ENCODE results near the gene SLX4. TPM values are rescaled to one million over a fixed set of nuclear protein-coding genes. Genes with fewer than 3 reads are reported as not detected.
"Not testable (repeated sequence)": the region's sequence is repeated elsewhere in the genome, so short reads cannot be mapped to it uniquely, and the experiment has no call there.

SLX4 gene
- total RNA-seq, 1 donor from 2014 or later: 5.5 TPM

DNA sequence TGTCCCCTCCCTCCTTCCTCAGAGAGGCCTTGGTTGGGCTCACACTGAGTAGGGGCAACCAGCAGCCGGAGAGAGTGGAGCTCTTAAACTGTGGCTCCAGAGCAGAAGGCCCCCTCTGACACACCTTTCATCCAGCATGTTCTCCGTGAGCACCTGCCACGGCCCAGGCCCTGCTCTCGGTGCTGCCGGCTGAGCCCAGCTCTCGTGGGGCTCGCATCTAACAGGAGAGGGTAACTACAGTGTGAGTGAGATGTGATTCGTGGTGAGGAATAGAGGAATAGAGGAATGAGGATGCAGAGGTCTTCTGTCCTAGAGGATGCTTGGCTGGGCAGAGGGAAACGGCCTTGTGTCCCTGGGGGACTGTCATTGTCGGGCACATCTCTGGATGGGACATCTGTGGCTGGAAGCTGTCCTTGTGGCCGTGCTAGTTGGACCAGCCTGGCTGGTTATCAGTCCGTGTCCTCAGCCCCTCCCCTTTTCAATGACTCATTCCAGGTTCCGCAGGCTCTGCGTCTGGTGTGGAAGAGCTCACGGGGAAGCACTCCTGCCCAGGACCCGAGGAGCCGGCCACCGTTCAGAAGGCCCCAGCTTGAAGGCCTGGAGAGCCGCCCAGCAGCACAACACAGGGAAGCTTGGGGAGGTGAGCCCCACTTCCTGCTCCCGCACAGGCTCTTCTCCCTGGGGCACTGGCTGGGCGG is 31.1 kb upstream of the SLX4 start:
- DNase-seq (ENCODE audit: low read depth): no peak

- DNase-seq (ENCODE audit: low read depth): no peak
These were observed 30.5 kb upstream of the SLX4 start for GRCh38 chr16:3641801-3642396.

DNA sequence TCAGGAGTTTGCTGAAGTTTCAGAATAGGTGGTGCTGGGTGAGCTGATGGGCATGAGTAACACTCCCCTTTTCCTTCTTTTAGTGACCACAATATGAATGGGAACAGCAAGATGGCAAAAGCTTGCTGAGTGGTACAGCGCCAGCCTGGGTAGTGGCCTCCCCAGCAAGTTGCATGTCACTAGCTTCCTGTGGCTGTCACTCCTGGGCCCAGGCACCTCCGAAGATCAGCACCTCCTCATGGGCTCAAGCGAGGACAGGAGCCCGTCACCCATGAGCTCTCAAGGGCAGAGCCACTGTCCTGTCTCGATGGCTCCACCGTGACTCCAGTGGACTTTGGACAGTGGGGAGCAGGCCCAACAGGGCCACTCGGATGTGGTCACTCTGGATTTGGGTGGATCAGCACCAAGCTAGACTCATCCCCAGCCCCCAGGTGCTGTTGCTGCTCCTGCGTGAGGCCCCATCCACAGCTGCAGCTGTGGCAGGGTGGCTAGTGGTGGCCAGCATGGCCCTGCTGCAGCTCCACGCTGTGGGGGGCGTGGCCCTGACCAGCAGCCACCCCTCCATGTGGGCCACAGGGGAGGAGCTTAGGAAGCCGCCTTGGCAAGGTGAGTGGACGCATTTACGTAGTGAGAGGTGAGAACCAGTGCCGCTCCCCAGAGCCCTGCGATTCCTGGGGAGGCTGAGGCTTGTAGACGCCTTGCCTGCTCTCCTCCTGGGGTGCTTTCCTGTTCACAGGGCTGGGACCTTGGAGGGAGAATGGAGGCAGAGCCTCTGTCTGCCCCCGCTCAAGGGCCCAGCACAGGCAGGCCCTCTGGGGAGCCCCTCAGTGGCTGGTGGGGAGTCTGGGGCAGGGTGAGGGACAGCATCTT is 29.5 kb upstream of the SLX4 start:
- DNase-seq (ENCODE audit: low read depth): no peak

DNA sequence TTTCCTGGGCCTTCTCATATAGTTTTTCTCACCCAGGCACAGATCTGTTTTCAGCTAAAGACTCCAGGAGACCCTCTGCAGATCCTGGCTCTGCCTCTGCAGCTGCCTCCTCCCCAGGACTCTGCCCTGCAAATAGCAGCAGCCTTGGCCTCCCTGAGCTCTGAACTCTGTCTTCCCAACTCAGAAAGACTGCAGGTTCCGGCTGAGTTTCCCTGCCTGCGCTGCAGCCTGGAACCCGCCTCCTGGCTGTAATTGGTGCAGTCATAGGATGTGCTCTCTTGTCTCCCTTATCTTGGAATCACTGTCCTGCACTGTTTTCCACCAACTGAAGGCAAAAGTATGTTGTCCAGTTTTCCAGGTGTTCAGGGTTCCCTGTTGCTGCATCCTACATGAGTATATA is 28.8 kb upstream of the SLX4 start:
- DNase-seq (ENCODE audit: low read depth): no peak

DNA sequence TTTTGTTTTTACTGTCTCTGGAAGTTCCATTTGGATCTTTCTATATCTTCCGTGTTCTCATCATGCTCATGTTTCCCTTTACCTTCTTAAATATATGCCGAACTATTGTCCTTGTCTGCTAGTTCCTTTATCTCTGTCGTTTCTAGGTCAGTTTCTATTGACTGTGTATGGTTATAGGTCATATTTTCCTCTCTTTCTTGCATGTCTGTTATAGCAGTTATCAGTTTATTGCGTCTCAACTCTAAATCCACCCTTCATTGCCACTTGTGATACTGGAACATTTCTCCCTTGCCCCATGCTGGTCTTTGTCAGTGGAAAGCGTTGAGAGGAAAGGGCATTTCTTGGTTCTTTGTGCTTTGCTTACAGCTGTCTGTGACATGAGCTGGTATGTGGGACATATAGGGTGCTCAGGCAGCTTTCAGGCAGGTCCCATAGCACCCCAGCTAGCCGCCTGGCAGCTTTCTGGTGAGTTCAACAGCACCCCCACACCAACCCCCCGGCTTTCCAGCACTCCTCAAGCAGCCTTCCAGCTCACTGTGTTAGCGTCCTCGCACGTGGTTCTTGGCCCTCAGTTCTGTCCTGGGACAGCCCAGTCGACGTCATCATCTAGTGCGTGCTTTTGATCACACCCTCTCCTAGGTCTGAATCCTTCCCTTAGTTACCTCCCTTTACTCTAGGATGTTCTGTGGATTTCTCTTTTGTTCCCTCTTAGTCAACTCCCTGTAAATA is 27.7 kb upstream of the SLX4 start:
- no peak for DNase-seq (ENCODE audit: low read depth)

DNA sequence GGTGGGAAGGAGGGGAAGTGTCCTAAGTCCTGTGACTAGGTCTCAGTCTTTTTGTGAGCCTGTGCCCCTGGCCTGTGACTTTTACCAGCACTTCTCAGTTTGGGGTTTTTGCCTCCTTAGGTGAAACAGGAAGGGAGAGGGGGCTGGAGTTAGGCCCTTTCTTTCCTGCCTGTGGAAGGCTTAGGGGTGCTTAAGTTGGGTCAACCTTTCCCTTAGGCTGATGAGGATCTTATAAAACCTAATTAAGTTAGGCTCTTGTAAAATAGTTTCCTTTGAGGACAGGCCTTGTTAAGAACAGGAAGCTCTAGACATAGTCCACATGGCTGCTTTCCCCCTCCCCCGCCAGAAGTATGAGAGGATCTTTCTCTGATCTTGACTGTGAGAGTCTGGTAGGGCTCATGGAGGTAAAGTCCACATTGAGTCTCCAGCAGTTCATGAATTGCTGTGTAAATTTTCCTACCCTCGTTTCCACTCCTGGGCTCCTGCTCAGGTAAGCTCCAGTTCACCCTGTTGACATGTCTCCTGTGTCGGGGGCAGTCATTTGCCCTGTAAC is 26.0 kb upstream of the SLX4 start:
- DNase-seq (ENCODE audit: low read depth): peak; percentile 21

DNA sequence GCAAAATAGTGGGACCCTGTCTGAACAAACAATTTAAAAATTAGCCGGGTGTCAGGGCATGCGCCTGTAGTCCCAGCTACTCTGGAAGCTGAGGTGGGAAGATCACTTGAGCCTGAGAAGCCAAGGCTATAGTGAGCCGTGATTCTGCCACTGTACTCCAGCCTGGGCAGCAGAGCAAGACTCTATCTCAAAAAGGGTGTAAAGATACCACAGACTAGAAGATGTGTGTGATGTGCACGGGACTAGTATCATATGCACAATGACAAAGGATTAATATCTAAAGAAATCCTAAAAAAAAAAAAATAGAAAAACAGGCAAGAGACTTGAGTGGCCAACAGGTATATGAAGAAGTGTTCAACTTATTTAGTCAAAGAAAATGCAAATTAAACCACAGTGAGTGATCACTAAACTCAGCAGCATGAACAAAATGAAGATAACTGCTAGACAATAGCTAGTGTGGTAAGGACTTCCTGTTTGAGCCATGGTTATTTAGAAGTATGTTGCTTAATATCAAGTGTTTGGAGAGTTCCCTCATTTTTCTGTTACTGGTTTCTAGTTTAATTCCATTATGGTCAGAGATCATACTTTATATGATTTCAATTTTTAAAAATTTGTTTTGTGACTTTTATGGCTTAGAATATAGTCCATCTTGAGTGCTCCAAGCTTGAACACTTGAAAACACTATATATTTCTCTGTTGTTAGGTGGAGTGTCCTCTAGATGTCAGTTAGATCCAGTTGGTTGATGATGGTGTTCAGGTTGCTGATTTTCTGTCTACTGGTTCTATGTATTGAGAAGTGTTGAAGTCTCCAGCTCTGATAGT is 14.7 kb upstream of the SLX4 start:
- DNase-seq (ENCODE audit: low read depth): no peak

DNA sequence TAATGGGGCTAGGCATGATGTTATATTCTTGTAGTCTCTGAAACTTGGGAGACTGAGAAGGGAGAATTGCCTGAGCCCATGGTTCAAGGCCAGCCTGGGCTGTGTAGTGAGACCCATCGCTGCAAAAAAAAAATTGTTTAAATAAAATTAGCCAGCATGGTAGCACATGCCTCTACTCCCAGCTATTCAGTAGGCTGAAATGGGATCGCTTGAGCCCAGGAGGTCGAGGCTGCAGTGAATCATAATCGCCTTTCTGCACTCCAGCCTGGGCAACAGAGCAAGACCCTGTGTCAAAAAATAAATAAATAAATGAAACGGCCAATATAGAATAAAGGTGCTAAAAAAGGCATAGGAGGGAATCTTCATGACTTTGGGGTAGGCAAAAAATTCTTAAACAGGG is 13.9 kb upstream of the SLX4 start:
- no peak for DNase-seq (ENCODE audit: low read depth)

DNA sequence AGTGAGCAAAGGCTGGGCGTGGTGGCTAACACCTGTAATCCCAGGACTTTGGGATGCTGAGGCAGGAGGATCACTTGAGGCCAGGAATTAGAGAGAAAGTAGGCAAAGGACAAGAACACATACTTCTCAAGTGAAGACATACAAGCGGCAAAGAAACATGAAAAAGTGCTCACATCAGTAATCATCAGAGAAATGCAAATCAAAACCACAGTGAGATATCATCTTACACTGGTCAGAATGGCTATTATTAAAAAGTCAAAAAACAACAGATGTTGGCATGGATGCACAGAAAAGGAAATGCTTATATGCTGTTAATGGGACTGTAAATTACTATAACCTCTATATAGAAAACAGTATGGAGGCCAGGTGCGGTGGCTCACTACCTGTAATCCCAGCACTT is 12.2 kb upstream of the SLX4 start:
- DNase-seq (ENCODE audit: low read depth): no peak

- DNase-seq (ENCODE audit: low read depth): peak; percentile 23
These were observed 7.3 kb upstream of the SLX4 start for GRCh38 chr16:3618769-3619141.

- DNase-seq (ENCODE audit: low read depth): no peak
These were observed 1.4 kb upstream of the SLX4 start for GRCh38 chr16:3612510-3613466.

DNA sequence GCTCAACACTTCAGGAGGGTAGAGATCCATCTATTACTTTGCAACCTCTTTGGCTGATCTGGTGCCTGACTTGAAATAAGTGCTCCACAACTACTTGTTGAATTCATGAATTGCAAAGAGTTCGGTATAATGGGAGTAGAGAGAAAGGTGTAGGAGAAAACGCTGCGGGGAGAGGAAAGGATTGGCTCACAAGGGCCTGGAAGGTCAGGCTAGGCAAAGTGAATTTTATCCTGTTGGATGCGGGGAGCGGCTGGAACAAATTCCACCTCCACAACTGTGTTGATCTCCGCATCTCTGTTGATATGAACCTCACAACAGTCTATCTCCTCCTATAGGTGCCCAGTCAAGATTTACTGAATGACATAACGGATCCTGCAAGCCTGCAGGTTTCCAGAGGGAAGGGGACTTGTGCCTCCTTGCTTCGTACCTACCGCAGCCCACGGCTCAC is 684 bp downstream of the SLX4 start:
- DNase-seq (ENCODE audit: low read depth): no peak

GRCh38 chr16:3609895-3610697 is 1.3 kb downstream of the SLX4 start:
- no peak for DNase-seq (ENCODE audit: low read depth)

GRCh38 chr16:3608976-3609375 is 2.4 kb downstream of the SLX4 start:
- not testable (repeated sequence) for DNase-seq (ENCODE audit: low read depth)

GRCh38 chr16:3608069-3608468 is 3.3 kb downstream of the SLX4 start:
- DNase-seq (ENCODE audit: low read depth): no peak

- no peak for DNase-seq (ENCODE audit: low read depth)
These were observed 3.8 kb downstream of the SLX4 start for GRCh38 chr16:3607634-3608033.

DNA sequence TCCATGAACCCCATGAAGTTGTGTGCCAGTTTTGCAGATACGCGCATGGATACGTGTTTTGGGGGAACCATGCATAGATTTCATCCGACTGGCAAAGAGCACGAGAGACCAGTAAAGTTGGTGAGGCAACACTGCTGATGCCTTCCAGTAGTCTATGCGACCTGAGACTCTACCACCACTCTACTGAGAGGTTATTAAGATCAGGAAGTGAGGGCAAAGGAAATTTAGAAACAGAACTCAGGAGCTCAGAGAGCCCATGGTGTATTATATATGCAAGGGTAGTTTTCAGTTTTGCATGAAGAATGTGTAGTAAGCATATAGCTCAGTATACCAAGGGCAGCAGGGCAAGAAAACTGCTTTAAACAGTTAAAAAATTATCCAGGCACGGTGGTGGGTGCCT is 4.2 kb downstream of the SLX4 start:
- DNase-seq (ENCODE audit: low read depth): no peak

DNA sequence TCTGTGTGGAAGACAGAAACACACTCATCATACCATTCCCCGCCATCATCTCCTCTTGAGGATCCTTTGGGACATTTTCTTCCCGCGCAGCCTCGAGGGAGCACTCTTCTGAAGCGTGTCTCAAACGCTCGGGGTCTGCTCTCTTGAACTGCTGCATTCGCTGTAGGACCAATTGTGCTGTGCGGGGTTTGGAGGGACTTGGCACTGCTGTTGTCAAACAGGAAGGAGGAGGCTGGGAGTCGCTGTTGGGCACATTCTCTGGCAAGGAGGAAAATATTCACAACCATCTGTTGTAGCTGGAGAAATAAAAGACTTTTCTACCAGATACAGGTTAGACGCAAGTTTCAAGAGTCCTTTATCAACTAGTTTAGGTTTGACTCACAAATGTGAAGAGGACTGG is 5.0 kb downstream of the SLX4 start:
- DNase-seq (ENCODE audit: low read depth): no peak

DNA sequence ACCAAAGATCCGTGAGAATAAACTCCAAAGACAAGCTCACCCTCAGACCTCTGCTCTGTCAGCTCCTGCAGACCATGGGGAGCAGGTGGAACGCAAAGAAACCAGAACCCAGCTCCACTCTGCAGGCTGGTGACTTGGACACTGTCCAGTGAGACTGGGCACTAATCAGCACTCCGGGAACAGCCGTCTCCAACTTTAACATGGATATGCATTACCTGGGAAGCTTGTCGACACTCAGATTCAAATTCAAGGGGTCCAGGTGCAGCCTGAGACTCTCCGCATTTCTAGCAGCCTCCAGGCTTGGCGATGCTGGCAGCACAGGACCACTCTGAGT is 9.1 kb downstream of the SLX4 start:
- DNase-seq (ENCODE audit: low read depth): no peak
